HG03280 (cell line): ENCODE data around the gene SLC16A6.
A peak's percentile ranks its signal among the peaks of the same experiment; 100 is the strongest.
"Not testable (repeated sequence)": the region's sequence is repeated elsewhere in the genome, so short reads cannot be mapped to it uniquely, and the experiment has no call there.

Experiments
- ATAC-seq: cut with Tn5 transposase; IDR thresholded peaks from one replicate; pipeline ENCODE4 v1.9.1; 2021; ENCODE audit warnings: mild to moderate bottlenecking, moderate library complexity; ENCODE audit not compliant: unreplicated experiment

The SLC16A6 gene

GRCh38 chr17:68291836-68292688 is 1.1 kb upstream of the SLC16A6 start:
- peak; percentile 63 for ATAC-seq

- ATAC-seq: no peak
Measured at GRCh38 chr17:68290268-68290954, 516 bp downstream of the SLC16A6 start.

GRCh38 chr17:68289936-68290267 is 1.0 kb downstream of the SLC16A6 start:
- no peak for ATAC-seq

DNA sequence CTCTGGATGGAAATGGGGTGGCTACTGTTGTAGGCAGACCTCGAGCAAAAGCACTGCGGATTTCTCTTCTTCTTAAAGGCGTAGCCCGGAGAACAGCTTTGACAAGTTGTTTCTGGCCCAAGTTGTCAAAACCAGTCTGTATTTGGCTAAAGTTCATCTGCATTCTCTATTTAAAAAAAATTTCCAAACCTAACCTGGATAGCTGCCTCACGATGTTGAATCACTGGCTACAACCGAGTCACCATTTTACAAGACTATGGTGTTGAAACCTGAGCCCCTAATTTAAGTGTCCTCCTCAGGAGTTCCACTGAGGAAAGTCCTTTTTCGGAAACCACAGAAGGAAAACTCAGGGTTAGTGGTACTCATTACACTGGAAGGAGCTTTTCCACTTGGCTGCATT is 1.5 kb downstream of the SLC16A6 start:
- no peak for ATAC-seq

- no peak for ATAC-seq
Measured at GRCh38 chr17:68288804-68289203, 2.1 kb downstream of the SLC16A6 start.

DNA sequence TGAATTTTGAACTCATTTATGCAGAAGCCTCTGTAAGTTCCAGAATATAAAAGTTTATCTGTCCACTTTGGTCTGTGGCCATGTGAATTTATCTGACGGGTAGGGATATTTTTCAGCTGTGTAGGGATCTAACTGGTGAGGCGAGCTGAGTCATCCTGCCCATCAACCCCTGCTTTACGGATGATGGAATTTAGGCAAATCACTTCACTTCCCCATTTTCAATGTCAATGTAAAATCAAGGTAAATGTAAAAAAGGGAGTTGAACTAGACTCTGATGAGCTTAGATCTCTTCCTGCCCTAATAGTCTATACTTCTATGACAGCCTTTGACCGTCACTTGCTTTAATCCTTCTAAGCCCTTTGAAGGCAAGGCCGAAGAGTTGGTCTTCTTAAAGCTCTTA is 2.6 kb downstream of the SLC16A6 start:
- ATAC-seq: no peak

DNA sequence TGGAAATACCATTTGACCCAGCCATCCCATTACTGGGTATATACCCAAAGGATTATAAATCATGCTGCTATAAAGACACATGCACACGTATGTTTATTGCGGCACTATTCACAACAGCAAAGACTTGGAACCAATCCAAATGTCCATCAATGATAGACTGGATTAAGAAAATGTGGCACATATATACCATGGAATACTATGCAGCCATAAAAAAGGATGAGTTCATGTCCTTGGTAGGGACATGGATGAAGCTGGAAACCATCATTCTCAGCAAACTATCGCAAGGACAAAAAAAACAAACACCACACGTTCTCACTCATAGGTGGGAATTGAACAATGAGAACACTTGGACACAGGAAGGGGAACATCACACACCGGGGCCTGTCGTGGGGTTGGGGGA is 9.0 kb downstream of the SLC16A6 start:
- ATAC-seq: not testable (repeated sequence)

GRCh38 chr17:68277807-68278206 is 13.1 kb downstream of the SLC16A6 start:
- ATAC-seq: no peak

GRCh38 chr17:68276339-68276738 is 14.6 kb downstream of the SLC16A6 start:
- ATAC-seq: not testable (repeated sequence)

DNA sequence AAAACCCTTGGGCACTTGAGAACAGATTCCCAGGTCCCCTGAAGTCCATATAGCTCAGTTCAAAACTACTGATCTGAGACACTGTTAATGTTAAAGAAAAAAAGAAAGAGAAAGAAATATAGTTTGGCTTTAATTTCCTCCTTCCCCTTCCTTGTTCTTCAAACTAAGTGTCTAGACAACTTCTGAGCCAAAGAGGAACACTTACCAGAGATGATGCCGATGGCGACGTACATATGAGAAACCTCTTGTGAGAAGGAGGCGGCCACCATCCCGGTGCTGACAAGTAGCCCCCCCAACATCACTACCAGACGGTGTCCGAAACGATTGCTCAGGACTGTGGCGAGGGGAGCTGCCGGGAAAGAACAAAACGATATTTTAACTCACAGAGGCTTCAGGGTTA is 17.2 kb downstream of the SLC16A6 start:
- ATAC-seq: no peak

DNA sequence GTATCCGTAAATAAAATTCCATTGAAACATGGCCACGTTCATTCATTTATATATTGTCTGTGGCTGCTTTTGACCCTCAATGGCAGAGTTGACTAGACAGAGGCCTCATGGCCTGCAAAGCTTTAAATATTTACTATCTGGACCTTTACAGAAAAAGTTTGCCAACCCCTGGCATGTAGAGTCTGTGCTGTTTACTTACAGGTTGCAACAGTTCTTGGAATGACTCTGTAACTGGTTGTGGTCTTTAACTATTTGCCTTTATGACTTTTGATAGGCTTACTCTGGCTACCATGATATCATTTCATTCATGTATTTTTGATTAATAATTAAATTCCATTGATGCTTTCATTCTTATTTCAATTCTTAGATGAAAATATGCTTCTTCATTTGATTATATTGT is 25.1 kb downstream of the SLC16A6 start:
- not testable (repeated sequence) for ATAC-seq

- not testable (repeated sequence) for ATAC-seq
Measured at GRCh38 chr17:68263101-68263681, 27.7 kb downstream of the SLC16A6 start.

- ATAC-seq: not testable (repeated sequence)
Measured at GRCh38 chr17:68262467-68262866, 28.5 kb downstream of the SLC16A6 start.

DNA sequence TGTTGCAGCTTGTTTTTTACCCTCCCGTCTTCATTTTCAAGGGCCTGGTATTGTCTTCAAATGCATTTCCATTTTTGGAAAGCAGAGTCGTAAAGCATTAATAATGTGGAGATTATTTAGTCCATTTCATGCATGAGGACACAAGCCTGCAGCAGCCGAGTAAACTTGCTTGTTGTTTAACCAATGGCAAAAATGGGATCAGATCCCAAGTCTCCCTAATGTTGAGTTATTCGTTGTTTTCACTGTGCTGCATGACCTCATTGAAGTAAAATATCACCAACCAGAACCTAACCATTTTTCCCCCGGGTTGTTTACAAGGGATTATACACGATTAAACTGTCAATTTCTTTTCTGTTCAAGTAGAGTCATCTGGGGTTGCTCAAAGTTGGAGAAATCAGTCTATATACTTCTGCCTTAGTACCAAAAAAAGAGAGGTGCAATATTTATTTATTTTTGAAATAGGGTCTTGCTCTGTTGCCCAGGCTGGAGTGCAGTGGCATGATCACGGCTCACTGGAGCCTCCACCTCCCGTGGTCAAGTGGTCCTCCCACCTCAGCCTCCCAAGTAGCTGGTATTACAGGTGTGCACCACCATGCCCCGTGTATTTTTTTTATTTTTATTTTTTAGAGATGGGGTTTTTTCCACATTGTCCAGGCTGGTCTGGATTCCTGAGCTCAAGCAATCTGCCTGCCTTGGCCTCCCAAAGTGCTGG is 30.7 kb downstream of the SLC16A6 start:
- no peak for ATAC-seq

DNA sequence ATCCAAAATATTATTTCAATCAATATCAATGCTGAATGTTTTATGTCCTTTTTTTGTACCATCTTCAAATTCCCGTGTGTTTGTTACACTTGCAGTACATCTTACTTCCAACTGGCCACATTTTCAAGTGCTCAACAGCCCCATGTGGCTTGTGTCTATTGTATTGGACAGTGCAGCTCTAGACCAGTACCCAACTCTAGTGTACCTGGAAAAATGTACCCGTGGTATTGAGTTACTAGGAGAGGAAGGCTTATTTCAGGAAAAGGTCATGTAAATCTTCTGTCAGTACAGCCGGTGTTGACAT is 31.3 kb downstream of the SLC16A6 start:
- not testable (repeated sequence) for ATAC-seq

DNA sequence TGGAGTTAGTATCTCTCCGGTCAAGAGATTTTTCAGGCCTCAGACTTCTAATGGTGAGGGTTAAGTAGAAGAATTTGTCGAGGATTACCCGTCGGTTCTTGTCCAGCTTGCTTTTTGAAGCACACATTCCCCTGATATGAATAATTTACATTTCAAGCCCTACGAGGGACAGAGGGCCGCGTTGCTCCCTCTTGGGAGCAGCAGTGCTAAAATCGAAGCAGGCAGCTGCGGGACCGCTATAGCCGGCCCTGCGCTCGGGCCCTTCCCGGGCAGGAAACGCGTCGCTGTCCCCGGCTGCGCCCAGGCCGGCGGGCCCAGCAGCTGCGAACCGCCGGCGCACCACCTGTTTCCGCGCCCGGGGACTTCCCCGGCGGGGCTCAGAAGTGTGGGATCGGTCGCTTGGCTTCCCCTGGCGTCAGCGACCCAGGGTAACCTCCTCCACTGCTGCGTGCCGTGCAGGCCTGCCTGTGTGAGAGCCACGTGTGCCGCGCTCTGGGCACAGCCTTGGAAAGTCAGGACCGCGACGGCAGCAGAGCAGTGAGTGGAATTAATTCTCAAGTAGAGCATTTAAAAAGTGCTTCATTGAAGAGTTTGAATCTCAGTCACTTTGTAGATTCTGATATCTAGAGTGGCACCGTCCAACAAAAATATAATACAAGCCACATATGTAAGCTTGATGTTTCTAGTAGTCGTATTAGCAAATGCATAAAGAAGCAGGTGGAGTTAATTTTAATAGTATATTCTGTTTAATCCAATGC is 31.9 kb downstream of the SLC16A6 start:
- peak; percentile 86 for ATAC-seq

GRCh38 chr17:68257934-68258333 is 33.0 kb downstream of the SLC16A6 start:
- no peak for ATAC-seq

- ATAC-seq: not testable (repeated sequence)
Measured at GRCh38 chr17:68256701-68257100, 34.2 kb downstream of the SLC16A6 start.

- ATAC-seq: no peak
Measured at GRCh38 chr17:68255731-68256538, 35.0 kb downstream of the SLC16A6 start.

GRCh38 chr17:68255151-68255550 is 35.8 kb downstream of the SLC16A6 start:
- no peak for ATAC-seq
